ENCODE data around the gene FBXL14. TPM values are rescaled to one million over a fixed set of nuclear protein-coding genes. Genes with fewer than 3 reads are reported as not detected.
A peak's percentile ranks its signal among the peaks of the same experiment; 100 is the strongest.

Gene FBXL14
- total RNA-seq, 1 donor from 2014 or later: 21.6 TPM

DNA sequence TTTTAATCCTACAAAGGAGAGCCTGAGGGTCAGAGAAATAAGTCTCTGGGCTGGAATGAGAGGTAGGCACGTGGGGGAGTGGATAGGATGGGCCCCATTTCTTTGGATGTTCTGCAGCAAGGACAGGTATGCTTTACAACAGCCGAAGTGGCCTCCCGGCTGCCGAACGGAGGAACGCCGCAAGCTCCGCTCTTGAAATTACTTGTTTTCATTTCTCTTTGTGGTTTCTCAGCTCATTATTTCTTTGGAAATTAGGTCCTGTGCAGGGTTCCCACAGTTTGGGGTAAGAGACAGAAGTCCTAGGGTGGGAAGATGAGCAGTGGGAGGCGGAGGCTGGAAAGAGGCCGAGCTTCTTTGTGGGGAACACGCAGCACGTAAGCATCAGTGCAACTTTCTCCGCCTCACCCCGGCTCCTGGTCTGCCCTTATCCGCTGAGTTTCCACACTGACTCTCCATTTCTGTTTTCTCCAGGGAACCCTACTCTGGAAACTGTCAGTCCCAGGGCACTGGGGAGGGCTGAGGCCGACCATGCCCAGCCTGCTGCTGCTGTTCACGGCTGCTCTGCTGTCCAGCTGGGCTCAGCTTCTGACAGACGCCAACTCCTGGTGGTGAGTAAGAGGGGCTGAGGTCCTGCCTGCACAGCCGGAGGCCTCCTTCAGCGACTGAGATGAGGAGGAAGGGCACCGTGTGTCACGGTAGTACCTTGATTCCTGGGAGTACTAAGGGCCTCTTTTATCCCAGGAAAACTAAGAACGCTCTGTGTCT, 36.6 kb upstream of the FBXL14 start:
- no peak for ATAC-seq (ENCODE audit: low read depth)
- no peak overlapping the region for H3K27ac Mint-ChIP-seq
- intact Hi-C loops (cut with micrococcal nuclease): loop anchor here (1.0 kb wide), 1 partner anchor 13 kb away; no protein-coding TSS in a partner anchor
- H3K9me3 Mint-ChIP-seq: no peaks in the 10 kb centered on the region
- H3K4me1 Mint-ChIP-seq: peaks cover 24% of the 10 kb centered on the region
- POLR2A ChIA-PET: interaction anchor here (0.5 to 1.1 kb wide), 2 partner anchors 10 to 39 kb away, joined by 3 to 4 read pairs; no protein-coding TSS in a partner anchor
- no peak for DNase-seq
- H3K27me3 Mint-ChIP-seq: peaks cover 33% of the 10 kb centered on the region
- TF ChIP-seq, protein P1, sequence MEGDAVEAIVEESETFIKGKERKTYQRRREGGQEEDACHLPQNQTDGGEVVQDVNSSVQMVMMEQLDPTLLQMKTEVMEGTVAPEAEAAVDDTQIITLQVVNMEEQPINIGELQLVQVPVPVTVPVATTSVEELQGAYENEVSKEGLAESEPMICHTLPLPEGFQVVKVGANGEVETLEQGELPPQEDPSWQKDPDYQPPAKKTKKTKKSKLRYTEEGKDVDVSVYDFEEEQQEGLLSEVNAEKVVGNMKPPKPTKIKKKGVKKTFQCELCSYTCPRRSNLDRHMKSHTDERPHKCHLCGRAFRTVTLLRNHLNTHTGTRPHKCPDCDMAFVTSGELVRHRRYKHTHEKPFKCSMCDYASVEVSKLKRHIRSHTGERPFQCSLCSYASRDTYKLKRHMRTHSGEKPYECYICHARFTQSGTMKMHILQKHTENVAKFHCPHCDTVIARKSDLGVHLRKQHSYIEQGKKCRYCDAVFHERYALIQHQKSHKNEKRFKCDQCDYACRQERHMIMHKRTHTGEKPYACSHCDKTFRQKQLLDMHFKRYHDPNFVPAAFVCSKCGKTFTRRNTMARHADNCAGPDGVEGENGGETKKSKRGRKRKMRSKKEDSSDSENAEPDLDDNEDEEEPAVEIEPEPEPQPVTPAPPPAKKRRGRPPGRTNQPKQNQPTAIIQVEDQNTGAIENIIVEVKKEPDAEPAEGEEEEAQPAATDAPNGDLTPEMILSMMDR (IDR thresholded peaks at IDR 0.05): no peak
- H3K36me3 Mint-ChIP-seq (ENCODE audit: low read depth): no peaks in the 10 kb centered on the region
- H3K4me3 Mint-ChIP-seq: peak overlapping the region; percentile 72
- CTCF ChIA-PET: interaction anchor here (2.5 kb wide), 1 partner anchor 513 kb away, joined by 24 read pairs; no protein-coding TSS in a partner anchor

DNA sequence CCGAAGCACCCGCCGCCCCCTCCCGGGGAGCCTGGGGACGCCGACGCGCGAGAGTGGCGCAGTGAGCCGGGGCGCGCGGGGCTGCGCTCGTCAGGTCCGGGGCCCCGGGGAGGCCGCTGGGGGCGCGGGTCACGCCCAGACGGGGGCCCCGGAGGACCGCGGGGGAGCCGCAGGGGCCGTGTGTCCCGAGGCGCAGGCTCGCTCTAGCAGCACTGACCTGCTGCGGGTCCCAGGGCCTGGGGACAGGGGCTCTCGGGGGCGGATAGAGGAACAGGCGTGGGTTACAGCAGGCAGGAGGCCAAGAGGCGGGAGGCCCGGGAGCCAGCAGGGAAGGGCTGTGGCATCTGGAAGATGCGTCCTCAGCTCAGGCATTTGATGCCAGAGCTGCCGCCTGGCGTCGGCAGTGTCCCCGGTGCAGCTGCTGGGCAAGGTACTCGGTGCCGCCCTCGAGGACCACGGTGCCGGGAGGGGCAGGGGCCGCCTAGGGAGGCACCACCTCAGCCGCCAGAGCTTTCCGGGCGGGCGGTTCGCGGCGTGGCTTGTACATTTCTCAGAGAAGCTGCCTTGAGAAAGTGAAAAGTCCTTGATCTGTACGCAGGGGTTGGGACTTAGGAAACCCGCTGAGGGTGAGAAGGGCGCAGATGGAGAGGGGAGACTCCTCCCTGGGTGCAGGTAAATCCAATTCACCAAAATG, 35.9 kb upstream of the FBXL14 start:
- peaks cover 24% of the 10 kb centered on the region for H3K4me1 Mint-ChIP-seq
- ChIA-PET CTCF (interaction anchor here (0.8 to 2.5 kb wide), 5 partner anchors 13 to 512 kb away, joined by 3 to 24 read pairs (median 3); no protein-coding TSS in a partner anchor), POLR2A (interaction anchor here (0.5 to 1.1 kb wide), 3 partner anchors 10 to 1257 kb away, joined by 3 to 4 read pairs (median 3); no protein-coding TSS in a partner anchor)
- H3K36me3 Mint-ChIP-seq (ENCODE audit: low read depth): no peaks in the 10 kb centered on the region
- no peaks in the 10 kb centered on the region for H3K9me3 Mint-ChIP-seq
- H3K27me3 Mint-ChIP-seq: peaks cover 33% of the 10 kb centered on the region
- H3K27ac Mint-ChIP-seq: no peak overlapping the region
- intact Hi-C loops (cut with micrococcal nuclease): loop anchor here (1.0 kb wide), 1 partner anchor 12 kb away; no protein-coding TSS in a partner anchor
- peak; percentile 37 for DNase-seq
- ATAC-seq (ENCODE audit: low read depth): peak; percentile 69
- peak overlapping the region; percentile 76 for H3K4me3 Mint-ChIP-seq
- TF ChIP-seq, protein P1 (IDR thresholded peaks at IDR 0.05): no peak

DNA sequence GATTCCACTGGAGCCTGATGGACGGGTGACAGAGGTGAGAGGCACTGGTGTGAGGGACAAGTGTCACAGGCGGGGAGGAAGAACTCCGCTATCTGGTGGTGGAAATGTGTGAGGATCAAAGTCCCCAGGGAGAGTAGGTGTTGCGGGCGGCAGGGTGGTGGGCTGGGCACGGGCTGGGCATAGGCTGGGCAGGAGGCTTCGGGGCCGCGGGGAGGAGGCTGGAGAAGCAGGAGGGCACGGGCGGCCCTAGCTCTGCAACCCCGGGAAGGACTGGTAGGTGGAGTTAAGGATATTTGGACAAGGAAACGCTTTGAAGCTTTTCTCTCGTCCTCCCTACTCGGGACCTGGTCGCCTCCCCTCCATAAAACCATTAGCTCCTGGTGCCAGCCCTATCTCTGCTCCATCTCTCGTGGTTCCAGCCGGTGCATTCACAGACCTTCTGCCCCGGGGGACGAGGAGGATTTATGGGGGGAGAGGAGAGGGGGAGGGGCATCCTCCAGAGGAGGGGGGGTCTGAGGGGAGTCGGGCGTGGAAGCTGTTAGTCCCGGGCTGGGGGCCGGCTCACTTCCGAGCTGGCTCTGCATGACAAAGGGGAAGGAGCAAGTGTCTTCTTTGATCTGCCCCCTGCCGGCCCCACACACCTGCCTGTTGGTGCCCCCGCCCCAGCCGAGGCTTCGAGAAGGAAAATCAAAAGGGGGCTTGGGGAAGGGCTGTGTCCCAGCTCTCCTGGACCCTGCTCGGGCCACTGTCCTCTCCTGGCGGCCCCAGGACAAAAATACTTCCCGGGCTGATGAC, 35.2 kb upstream of the FBXL14 start:
- H3K27ac Mint-ChIP-seq: no peak overlapping the region
- no peaks in the 10 kb centered on the region for H3K36me3 Mint-ChIP-seq (ENCODE audit: low read depth)
- DNase-seq (peak; percentile 32), ATAC-seq (ENCODE audit: low read depth) (peak; percentile 65)
- H3K4me3 Mint-ChIP-seq: peak overlapping the region; percentile 76
- H3K9me3 Mint-ChIP-seq: no peaks in the 10 kb centered on the region
- ChIA-PET POLR2A (interaction anchor here (0.6 to 1.1 kb wide), 2 partner anchors 9 to 11 kb away, joined by 3 to 4 read pairs; no protein-coding TSS in a partner anchor), CTCF (interaction anchor here (0.7 to 2.5 kb wide), 7 partner anchors 14 to 512 kb away, joined by 3 to 24 read pairs (median 3); no protein-coding TSS in a partner anchor)
- TF ChIP-seq, protein P1 (IDR thresholded peaks at IDR 0.05): no peak
- peaks cover 30% of the 10 kb centered on the region for H3K27me3 Mint-ChIP-seq
- intact Hi-C loops (cut with micrococcal nuclease): loop anchor here (1.0 kb wide), 2 partner anchors 11 to 511 kb away; no protein-coding TSS in a partner anchor
- H3K4me1 Mint-ChIP-seq: peaks cover 24% of the 10 kb centered on the region

DNA sequence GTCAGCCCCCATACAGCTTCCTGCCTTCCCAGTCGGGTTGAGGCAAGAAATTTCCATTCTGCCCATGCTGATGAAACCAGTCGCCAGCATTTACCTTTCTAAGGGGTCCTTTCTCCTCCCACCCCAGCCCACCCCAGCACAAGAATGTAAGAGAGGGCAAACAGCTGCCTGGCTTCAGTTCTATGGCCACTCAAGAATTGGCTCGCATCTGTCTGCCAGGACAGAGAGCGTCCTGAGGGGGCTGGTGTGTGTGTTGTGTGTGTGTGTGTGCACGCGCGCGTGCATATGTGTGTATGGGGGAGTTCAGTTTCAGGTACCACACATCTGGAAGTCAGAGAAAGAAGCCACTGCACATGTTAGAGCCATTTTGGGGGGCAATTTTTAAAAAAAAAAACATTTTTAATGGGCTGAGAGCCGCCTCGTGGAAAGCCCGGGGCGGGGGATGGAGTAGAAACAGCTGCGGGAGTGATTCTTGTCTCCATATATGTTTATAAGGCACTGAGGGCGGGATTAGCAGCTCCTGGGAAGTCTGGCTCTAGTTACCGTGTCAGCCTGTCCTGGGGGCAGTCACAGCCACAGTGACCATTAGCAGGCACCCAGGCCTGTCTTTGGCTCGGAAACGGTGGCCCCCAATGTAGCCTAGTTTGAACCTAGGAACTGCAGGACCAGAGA, 34.4 kb upstream of the FBXL14 start, which contains the start of gene WNT5B:
Gene WNT5B (plus strand): TSS at position 566 of the 672 bp plus-strand sequence. CDS start 2,124 bp downstream, outside the sequence.
- Mint-ChIP-seq H3K27me3 (peaks cover 25% of the 10 kb centered on the region), H3K4me1 (peaks cover 24% of the 10 kb centered on the region), H3K36me3 (ENCODE audit: low read depth) (no peaks in the 10 kb centered on the region), H3K4me3 (peak within 1 kb of the TSS; percentile 76), H3K27ac (no peak within 1 kb of the TSS), H3K9me3 (no peaks in the 10 kb centered on the region)
- ChIA-PET POLR2A (no interaction called here), CTCF (interaction anchor here (1.1 to 2.5 kb wide), 3 partner anchors 160 to 511 kb away, joined by 3 to 24 read pairs (median 7); no protein-coding TSS in a partner anchor)
- DNase-seq (no peak), ATAC-seq (ENCODE audit: low read depth) (no peak)
- TF ChIP-seq, protein P1 (IDR thresholded peaks at IDR 0.05): no peak
- intact Hi-C loops (cut with micrococcal nuclease): loop anchor here (1.0 kb wide), 1 partner anchor 511 kb away; no protein-coding TSS in a partner anchor

Measured in activated B cell treated with CpG ODN at 0.5 μM for 24 hours (primary cell).